22Rv1 (cell line): Measurements from ENCODE around the gene AQP9.
"Not testable (repeated sequence)": the region's sequence is repeated elsewhere in the genome, so short reads cannot be mapped to it uniquely, and the experiment has no call there.

Experiments used
- H3K27ac ChIP-seq: fragments of 450-650 bp; 2 replicates; pipeline ENCODE4 v1.5.1; 2017
- ZFX ChIP-seq: fragments of 450-650 bp; IDR thresholded peaks from 2 replicates; pipeline ENCODE4 v1.6.1; 2017; ENCODE audit warnings: antibody characterized with exemption, borderline replicate concordance
- TF ChIP-seq, protein P1 (sequence below): fragments of 450-650 bp; IDR thresholded peaks from 2 replicates; pipeline ENCODE4 v1.5.1; 2017; ENCODE audit warnings: mild to moderate bottlenecking

AQP9 gene

DNA sequence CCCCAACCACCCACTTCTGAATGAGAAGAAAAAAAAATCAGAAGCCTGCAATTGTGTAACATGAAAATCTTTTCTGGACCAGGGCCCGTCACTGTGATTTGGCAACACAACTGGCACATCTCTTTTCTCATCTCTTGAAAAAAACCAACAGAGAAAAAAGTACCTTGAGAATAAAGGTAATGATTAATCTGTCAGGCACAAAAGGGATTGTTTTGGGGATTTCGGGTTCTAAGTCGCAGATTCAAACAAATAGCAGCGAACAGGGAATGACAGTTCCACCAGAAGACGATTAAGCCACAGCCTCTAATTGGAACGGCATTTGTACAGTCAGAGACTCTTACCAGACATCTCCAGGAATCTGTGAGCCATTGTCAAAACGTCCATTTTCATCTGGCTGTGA, at the start of gene AQP9:
TSS of gene AQP9 (plus strand) at position 276 of the 400 bp plus-strand sequence. CDS start 185 bp downstream, outside the sequence.
- H3K27ac ChIP-seq, result no peak within 1 kb of the TSS
- TF ChIP-seq ZFX, result no peak
- TF ChIP-seq, protein P1, sequence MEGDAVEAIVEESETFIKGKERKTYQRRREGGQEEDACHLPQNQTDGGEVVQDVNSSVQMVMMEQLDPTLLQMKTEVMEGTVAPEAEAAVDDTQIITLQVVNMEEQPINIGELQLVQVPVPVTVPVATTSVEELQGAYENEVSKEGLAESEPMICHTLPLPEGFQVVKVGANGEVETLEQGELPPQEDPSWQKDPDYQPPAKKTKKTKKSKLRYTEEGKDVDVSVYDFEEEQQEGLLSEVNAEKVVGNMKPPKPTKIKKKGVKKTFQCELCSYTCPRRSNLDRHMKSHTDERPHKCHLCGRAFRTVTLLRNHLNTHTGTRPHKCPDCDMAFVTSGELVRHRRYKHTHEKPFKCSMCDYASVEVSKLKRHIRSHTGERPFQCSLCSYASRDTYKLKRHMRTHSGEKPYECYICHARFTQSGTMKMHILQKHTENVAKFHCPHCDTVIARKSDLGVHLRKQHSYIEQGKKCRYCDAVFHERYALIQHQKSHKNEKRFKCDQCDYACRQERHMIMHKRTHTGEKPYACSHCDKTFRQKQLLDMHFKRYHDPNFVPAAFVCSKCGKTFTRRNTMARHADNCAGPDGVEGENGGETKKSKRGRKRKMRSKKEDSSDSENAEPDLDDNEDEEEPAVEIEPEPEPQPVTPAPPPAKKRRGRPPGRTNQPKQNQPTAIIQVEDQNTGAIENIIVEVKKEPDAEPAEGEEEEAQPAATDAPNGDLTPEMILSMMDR, result no peak

DNA sequence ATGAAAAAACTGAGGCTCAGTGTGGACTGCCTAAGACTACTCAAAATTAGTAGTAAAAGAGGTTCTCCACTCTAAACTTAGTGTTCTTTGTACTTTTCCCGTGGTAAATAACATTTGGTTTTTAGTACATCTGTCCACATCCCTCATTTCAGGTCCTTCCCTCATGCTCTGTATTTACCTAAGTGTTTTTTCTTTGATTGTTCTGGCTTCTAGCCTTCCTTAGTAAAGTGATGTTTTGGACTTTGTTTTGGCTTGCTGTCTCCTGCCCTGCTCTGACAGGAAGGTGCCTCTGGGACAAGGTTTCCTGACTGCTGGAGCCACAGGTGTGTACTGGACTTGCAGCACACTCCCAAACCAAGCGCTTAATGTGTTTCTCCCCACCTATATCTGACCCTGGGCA, 42.8 kb upstream of the AQP9 start:
- TF ChIP-seq ZFX, result no peak
- no peak overlapping the region for H3K27ac ChIP-seq

DNA sequence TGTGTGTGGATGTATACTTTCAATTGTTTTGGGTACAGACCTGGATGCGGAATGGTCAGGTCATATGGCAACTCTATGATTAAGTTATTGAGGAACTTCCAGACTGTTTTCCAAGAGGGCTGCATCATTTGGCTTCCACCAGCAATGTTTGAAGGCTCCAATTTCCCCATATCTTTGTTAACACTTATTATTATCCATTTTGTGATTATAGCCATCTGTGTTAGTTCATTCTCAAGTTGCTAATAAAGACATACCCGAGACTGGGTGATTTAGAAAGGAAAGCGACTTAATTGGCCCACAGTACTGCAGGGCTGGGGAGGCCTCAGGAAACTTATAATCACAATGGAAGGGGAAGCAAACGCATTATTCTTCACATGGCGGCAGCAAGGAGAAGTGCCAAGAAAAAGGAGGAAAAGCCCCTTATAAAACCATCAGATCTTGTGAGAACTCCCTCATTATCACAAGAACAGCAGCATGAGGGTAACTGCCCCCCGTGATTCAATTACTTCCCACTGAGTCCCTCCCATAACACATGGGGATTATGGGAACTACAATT, 41.6 kb upstream of the AQP9 start:
- TF ChIP-seq, protein P1, result no peak
- no peak for TF ChIP-seq ZFX
- H3K27ac ChIP-seq, result no peak overlapping the region

DNA sequence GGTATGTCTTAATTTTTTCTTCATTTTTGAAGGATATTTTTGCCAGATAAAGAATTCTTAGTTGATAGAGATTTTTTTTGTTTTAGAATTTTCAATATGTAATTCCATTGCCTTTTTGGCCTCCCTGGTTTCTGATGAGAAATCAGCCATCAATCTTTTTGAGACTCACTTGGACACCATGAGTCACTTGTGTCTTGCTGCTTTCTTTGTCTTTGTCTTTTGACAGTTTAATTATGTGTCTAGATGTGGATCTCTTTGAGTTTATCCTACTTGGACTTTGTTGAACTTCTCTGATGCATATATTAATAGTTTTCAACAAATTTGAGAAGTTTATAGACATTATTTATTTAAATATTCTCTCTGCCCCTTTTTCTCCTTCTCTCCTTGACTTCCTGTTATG, 34.7 kb upstream of the AQP9 start:
- H3K27ac ChIP-seq, result no peak overlapping the region
- TF ChIP-seq, protein P1, result no peak
- no peak for TF ChIP-seq ZFX

- H3K27ac ChIP-seq, result no peak overlapping the region
- TF ChIP-seq, protein P1, result no peak
- no peak for TF ChIP-seq ZFX
Measured at GRCh38 chr15:58108117-58108516, 30.1 kb upstream of the AQP9 start.

- no peak for TF ChIP-seq ZFX
- TF ChIP-seq, protein P1, result no peak
- H3K27ac ChIP-seq, result no peak overlapping the region
Measured at GRCh38 chr15:58109419-58109818, 28.8 kb upstream of the AQP9 start.

DNA sequence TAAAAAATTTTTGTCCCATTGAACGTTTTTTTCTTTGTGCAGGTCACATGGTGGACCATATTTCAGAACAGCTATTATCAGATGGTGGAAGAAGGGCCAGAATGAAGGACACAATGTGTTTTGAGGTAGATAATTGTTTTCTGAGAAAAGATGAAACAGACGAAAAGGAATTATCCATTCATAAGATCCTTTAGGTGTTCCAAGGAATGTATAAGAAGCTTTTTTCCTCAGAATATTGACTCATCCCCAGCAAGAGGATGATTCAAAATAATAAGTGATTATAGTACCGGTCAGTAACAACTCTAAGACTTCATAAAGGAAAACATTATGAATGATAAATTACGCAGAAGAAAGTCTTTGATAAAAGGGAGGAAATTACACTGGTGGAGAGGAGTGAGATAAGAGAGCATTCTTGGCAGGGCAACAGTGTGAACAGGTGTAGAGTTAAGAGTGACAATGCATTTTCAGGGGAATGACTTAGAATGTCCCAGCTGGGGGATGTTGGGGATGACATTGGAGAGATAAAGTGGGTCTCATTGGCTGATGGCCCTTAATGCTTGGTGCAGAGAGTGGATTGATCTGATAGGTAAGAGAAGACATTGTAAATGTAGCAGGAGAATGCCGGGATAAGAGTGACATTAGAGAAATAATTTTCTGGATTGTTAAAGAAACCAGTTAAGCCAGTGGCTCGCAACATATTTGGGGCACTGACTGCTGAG, 27.0 kb upstream of the AQP9 start:
- H3K27ac ChIP-seq, result no peak overlapping the region
- TF ChIP-seq, protein P1, result no peak
- TF ChIP-seq ZFX, result no peak

GRCh38 chr15:58111718-58112104, 26.5 kb upstream of the AQP9 start:
- no peak overlapping the region for H3K27ac ChIP-seq
- TF ChIP-seq, protein P1, result no peak
- no peak for TF ChIP-seq ZFX

DNA sequence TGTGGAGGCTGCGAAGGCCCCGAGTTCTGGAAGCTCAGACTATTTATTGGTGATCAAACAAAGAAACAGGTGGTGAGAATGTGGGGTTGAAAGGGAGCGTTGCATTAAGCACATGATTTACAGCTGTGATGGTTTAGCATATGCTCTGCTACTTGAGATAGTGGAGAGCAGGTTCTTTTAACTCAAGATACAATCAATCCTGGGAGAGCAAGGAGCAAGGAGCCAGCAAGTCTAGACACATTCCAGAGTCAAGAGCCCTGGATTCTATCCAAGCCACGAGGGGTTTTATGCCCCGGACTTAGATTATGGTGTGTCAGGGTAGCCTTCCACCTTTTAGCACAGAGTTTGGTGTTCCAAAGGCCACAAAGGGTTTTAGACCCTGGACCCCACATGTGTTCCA, 24.8 kb upstream of the AQP9 start:
- H3K27ac ChIP-seq, result not testable (repeated sequence)
